ENCODE results near the gene LARGE1.

The LARGE1 gene

GRCh38 chr22:33347002-33347401, 573.3 kb downstream of the LARGE1 start:
- no peak for DNase-seq

- DNase-seq, result no peak
Observed at GRCh38 chr22:33341611-33342010, 578.7 kb downstream of the LARGE1 start.

- DNase-seq, result no peak
Observed at GRCh38 chr22:33337524-33337923, 582.8 kb downstream of the LARGE1 start.

GRCh38 chr22:33335611-33336279, 584.5 kb downstream of the LARGE1 start:
- no peak for DNase-seq

- DNase-seq, result no peak
Observed at GRCh38 chr22:33332538-33332937, 587.7 kb downstream of the LARGE1 start.

- DNase-seq, result no peak
Observed at GRCh38 chr22:33331017-33331416, 589.3 kb downstream of the LARGE1 start.

GRCh38 chr22:33330534-33330933, 589.7 kb downstream of the LARGE1 start:
- DNase-seq, result no peak

- no peak for DNase-seq
Observed at GRCh38 chr22:33329398-33329797, 590.9 kb downstream of the LARGE1 start.

GRCh38 chr22:33328789-33329296, 591.4 kb downstream of the LARGE1 start:
- DNase-seq, result no peak

- no peak for DNase-seq
Observed at GRCh38 chr22:33327348-33327860, 592.9 kb downstream of the LARGE1 start.

- DNase-seq, result no peak
Observed at GRCh38 chr22:33326540-33327295, 593.6 kb downstream of the LARGE1 start.

- peak in 1 of 5 experiments; percentile 7 for DNase-seq
Observed at GRCh38 chr22:33325232-33326004, 594.9 kb downstream of the LARGE1 start.

- no peak for DNase-seq
Observed at GRCh38 chr22:33324228-33324627, 596.0 kb downstream of the LARGE1 start.

- DNase-seq, result no peak
Observed at GRCh38 chr22:33321466-33321865, 598.8 kb downstream of the LARGE1 start.

- no peak for DNase-seq
Observed at GRCh38 chr22:33315954-33316353, 604.3 kb downstream of the LARGE1 start.

GRCh38 chr22:33315117-33315516, 605.2 kb downstream of the LARGE1 start:
- DNase-seq, result no peak

- DNase-seq, result no peak
Observed at GRCh38 chr22:33314316-33314715, 606.0 kb downstream of the LARGE1 start.

- DNase-seq, result no peak
Observed at GRCh38 chr22:33303099-33303498, 617.2 kb downstream of the LARGE1 start.

- DNase-seq, result no peak
Observed at GRCh38 chr22:33302549-33302948, 617.7 kb downstream of the LARGE1 start.

- peak in 3 of 5 experiments; percentile 20 to 51 (median 21) for DNase-seq
Observed at GRCh38 chr22:33302049-33302545, 618.2 kb downstream of the LARGE1 start.

- DNase-seq, result no peak
Observed at GRCh38 chr22:33300165-33300564, 620.1 kb downstream of the LARGE1 start.

- DNase-seq, result no peak
Observed at GRCh38 chr22:33299245-33299956, 620.9 kb downstream of the LARGE1 start.
